AG08396 (cell line): ENCODE data around the gene UROS.

Source experiments
- DNase-seq: peaks from one replicate; pipeline ENCODE4 v3.0.0; 2012; ENCODE audit warnings: low spot score, mixed read lengths

The UROS gene

DNA sequence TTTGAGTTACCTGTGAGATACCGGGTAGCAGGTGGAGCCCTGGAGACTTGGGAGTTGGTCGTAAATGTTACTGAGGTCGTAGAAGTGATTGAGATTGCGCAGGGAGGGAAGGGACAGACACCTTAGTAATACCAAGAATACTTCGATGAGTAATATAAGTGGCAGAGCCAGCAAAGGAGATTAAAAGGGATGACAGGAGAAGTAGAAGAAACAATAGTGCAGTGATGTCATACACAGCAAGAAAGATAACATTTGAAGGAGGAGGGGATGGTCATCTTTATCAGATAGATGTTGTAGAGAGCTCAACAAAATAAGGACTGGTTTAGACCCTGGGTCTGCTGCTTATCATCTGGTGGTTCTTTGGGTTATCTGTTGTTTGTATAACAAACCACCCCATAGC lies 5.3 kb upstream of the UROS start:
- no peak for DNase-seq

DNA sequence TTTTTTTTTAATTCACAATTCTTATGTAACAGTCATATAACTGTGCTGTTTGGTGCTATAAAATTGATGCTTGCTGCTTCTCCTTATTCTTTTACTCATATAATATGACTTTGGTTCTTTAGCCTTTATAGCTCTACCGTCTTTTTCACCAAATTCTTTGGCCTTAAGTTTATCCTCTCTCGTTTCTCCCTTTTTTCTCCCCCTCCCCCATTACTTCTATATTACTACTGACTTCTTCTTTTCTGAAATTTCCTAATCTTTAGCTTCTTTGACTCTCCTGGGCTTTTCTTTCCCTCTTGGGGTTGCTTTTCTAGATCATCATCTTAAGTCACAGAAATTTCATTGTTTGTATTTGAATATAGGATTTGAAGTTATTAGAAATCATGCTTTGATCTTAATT lies 4.1 kb upstream of the UROS start:
- no peak for DNase-seq

DNA sequence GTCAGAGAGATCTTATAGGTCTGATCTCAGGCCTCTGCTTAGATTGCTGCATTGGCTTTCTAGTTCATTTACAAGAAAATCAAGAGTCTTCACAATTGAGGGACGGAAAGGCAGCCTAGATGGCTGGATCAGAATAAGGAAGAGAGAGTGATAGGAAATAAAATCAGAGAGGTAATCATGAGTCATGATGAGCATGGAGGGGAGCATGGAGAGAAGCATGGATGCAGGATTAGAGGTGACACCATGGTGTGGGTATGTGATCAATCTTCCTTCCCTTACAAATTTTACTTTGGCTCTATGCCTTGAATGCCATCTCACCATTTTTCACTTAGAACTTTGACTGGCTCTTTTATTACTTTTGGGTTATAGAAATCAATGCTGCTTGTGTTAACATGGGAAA lies 1.7 kb upstream of the UROS start:
- DNase-seq, result peak; percentile 42

DNA sequence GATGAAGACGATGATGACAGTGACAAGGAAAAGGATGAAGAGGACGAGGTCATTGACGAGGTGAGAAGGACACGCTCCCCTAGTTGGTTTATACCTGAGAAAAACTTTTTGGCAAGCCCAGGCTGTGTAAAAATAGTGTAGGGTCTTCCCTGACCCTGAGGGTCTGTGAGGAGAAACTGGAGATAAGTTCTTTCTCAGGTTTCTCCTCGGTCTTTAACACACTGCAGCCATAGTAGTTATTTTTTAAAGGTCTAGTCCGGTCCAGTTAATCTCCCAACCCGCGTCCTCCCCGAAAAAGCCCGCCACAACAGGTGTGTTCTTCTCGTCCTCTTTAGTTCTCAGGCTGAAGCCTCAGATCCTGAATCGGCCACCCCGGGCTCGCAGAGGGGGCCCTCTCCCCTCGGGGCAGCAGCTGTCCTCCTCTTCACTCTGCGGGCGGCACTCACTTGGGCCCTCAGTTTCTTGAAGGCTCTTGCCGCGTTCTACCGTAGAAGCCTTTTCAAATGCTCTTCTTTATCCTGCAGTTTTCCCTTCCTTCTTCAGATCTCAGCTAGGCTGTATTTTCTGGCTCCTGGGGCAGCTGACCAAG lies 699 bp upstream of the UROS start:
- peak; percentile 11 for DNase-seq

DNA sequence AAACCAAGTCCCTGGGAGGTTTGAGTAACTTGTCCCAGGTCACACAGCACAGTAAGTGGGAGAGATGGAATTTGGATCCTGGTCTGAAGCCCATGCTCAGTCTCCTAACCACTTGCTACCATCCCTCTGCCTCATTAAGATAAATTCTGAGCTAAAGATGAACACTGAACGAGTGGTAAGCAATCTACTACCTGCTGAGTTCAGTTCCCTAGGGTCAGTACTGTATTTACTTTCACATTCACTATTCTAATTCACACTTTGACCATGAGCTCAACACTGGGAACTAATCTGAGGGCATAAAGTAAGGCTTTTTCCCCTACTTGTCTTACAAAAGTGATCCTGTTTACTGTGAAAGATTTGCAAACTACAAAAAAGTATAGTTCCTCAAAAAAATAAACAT lies 2.4 kb downstream of the UROS start:
- DNase-seq, result no peak

DNA sequence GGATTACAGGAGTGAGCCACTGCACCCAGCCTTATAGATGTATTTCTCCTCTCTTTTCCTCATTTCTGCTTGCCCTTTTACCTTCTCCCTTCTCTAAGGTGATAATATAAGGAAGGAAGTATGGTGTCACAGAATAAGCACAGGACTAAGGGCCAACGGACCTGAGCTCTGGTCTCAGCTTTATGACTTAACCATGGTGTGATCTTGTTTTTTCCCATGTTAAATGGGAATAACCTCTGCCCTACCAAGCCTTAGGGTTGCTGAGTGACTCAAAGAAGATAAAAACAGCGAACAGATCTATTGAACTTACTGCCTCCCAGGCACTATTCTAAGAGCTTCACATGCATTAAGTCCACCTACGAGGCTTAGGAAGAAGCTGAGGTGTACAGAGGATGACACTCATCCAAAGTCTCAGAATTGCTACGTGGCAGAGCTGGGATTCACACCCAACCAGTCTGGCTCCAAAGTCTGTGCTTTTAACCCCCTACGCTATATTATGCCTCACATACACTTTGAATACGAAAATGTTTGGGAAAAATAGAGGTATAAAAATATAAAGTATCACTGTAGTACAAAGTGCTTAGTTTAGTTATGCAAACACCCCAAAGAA lies 5.6 kb downstream of the UROS start:
- no peak for DNase-seq

DNA sequence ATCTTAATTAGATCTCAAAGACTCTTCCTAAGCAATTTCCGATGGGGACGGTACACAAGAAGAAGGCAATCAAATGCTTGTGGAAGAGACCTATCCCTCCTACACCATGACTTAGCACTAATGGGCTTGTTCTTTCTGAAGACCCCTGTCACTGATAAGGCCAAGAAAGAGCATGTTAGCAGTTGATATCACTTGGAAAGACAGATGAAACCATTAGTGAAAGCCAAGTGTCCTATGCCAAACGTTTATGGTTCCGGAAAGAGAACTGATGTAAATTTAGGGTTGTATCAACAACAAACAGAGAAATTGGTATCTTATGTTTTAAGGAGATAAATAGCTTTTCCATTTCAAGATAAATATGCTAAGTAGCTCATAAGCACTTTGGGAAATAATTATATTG lies 6.5 kb downstream of the UROS start:
- no peak for DNase-seq

DNA sequence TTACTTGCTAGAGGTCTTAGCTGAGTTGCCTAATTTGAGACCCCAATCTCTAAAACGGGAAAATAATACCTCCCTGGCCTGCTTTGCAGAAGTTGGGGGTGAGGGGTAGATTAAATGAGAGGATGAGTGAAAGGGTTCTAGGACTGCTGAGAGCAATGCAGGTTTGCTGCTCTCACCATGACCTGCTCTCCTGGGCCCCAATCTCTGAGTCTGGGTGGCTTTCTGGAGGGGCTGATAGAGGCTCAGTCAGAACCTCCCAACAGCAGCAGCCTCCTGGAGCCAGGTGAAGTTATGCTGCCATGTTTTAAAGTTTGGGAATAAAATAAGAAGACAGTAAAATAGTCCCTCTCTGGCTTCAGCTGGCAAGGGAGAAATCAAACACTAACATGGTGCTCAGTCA lies 7.3 kb downstream of the UROS start:
- DNase-seq, result no peak

DNA sequence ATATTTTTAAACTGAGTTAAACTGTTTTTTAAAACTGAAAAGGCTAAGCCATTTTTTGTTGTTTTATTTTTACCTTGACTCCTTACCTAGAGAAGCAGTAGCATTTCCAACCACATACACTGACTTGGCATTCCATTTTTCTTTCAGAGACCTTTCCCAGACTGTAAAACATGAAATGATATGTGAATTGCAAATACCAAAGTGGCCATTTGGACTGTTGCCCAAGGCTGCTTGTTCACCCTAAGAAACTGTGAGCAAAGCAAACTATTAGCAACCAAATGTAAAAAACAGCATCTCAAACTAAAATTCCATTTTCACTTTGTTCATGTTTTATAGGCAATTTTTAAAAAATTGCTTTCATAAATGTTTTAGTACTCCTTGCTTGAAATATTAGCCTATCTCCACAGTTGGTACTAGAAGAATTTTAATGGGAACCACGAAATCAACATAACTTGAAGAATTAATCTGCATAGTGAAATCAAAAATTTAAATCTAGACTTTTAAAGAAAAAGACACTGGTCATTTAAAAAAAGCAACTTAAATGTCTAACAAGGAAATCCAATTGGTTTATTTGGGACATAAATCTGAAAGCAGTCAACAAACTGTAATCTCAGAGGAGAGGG lies 10.8 kb downstream of the UROS start:
- no peak for DNase-seq

DNA sequence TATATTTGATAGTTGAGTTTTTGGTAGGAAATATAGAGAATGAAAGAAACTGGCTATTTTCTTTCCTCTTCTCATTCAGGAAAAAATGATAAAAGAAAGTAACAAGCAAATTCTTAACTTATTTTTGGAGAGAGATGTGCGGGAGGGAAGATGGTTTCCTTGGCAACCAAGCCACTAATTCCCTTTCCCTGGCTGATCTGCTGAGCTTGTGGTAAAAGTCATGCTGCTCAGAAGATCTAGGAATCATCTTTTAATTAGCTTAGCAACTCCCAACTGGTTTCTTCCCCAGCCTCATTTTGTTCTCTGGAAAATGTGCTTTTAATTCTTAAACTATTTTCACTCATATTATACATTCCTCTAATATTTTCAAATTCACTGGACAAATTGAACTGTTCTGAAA lies 11.8 kb downstream of the UROS start:
- DNase-seq, result no peak

DNA sequence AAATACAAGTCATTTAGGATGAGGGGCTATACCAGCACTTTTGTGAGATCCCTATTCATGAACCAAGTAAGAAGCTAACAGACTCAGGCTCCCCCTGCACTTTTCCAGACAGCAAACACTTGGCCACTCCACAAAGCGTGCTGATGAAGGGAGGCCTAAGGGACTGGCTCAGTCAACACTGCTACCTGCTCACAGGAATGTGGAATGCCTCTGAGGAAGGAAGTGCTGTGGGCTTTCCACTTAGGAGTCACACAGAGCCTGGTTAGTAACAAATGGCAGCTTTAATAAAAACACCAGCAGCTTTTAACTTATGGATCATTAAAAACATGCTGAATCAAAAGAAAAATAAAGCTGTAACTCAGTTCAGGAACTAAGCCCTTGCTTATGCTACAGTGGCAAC lies 15.0 kb downstream of the UROS start:
- DNase-seq, result no peak

DNA sequence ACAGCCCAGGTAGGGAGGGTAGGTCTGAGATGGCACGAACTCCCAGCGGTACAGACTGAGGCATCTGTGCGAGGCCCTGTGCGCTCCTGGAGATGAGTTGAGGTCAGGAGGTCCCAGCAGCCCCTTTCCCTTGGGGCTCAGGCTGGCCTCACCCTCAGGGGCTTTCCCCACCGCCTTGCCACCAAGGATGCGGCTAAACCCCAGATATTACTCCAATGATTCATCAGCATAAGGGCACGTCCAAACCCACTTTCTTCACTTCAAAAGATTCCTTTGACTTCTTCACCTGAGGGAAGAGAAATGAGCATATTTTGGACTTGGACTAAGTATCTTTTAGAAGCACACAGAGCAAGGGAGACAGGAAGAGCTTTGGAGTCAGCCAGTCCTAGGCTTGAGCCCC lies 20.3 kb downstream of the UROS start:
- DNase-seq, result no peak

DNA sequence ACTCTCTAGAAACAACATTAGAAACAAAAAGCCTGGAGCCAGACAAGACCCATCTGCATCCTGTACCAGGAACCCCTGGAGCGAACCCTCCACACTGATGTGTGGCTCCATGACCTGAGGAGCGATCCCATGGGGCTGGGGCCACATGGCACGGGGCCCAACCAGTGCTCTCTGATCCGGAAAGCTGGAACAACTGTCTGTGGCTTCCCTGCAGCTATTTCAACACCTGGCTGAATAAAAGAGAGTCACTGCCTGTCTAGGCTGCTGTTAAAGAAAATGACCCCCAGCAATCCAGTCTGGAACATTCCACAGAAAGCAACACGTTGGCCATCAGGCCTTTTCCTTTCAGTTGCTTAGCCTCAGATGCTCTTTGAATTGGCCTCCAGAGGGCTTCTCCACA lies 20.9 kb downstream of the UROS start:
- DNase-seq, result no peak

DNA sequence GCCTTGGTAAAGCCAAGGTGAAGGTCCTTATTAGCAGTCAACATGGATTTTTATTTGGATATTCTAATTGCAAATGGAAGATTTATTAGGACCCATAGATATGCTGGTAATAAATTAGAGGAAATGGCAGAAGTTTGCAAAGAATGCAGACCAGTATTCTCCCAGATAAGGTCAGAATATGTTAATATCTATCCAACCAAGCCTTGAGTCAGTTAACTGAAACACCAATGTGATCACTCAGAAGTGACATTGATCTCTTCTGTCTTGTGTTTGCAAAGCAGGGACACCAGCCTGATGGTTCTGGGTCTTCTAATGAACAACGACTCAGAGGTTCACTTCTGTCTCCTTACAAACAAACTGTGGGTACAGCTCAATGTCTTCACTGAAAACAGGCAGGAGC lies 21.5 kb downstream of the UROS start:
- DNase-seq, result no peak

DNA sequence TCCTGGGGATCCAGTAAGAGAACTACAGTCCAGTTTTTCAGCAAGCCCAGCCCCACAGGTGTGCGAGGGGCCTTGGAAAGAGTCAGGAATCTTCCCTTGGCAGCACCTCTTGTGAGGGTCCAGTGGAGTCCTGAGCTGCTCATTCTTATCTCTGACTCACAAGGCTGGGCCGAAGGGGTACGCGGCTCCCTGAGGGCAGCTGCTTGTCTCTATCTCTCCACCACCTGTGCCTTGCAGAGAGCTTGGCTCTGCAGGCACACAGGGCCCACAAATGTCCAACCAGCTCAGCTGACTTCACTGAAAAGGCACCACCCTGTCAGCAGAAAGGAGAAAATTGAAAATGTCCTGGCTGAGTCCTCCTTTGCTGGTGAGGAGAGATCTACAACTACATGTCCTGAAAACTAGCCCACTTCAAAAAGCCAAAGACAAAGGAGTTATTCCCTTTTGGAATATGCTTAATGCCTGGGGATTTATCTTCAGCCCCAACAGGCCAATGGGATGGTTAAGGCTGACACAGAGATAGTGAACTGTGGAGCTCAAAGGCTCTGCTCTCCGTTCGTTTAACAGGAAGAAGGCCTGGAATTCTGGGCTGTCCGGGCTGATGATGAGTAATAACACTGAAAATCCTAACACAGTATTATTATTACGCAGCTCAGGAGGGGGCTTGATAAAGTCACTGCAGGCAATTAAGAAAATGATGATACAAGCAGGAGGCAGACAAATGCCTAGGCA lies 23.4 kb downstream of the UROS start:
- no peak for DNase-seq

DNA sequence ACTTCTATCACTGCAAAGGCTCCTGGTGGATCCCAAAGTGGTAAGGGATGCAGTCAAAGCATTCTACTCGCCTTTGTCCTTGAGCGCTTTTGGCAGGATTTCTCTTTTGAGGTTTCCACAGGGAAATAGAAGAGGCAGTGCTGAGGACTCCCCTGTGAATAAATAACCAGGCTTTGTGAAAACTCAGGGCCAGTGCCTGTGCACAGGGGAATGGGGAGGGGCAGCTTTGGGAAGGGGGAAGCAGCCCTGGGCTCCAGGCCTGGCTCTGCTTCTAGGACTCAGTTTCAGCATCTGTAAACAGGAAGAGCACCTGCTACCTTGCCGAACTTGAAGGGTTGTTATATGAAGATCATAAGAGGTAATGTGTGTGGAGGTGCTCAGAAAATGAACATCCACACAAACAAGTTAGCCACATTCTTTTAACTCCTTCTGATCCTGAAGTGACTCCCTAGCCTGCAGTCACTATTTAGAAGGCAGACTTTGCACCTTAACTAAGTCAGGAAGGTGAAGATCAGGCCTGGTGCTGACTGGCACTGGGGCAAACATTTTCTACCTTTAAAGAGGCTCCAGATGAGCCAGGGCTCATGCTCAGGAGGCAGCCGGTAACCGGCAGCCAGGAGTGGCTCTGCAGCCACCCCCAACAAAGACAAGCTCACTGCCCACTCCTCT lies 24.9 kb downstream of the UROS start:
- DNase-seq, result no peak

DNA sequence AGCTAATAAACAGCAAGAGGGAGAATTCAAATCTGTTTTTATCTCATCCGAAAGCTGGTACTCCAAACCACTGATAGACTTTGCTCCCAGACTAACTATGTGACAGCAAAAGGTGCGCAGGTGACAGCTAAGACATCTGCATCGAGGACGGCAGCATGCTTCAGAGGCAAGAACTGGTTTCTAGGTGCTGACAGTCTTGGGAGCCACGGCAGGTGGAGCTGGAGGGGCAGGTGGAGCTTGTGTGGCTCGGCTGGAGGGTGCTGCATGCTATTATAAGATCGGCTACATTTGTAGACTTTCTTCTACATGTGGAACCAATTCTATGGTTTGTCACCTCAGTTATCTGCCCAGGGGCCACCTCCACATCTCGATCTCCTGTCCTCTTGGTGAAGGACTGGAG lies 25.6 kb downstream of the UROS start:
- DNase-seq, result no peak

DNA sequence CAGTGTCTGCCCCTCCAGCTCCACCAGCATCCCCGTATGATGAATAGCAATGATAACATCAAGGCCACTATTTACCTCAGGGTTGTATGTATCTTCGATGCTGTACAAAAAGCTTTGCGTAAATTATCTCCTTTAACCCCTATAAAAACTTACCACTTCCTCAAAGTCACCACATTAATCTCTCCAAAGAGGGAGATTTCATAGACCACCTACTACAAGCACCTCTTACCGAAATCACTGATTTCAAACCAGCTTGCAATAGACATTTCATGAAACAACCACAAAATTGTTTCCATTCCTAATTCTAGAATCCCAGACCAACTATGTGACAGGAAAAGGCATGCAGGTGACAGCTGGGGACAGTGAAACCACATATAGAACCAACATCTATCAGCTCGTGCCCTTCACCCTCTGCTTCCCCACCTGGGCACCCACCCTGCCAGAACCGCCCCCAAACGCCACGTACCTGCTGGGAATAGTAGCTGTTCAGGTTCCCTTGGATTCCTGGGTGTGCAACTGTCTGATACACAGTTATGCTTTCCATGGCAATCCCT lies 27.3 kb downstream of the UROS start:
- DNase-seq, result no peak

DNA sequence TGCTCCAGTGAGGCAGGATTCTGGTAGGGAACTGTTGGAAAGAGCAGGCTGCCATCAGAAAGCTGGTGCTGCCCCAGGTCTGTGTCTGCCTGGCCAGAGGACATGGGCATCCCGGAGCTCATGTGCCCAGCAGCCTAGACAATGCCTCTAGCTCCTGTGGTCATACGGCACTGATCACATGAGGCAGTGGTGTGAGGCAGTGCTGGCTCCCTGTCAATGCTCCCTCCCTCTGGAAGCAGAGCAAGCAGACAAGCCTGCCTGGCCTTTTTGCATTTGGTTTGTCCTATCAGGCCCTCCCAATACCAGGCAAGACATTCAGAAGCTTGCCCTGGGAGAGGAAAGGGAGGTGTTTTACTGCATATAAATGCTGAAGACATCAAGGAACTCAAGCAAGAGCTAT lies 27.9 kb downstream of the UROS start:
- DNase-seq, result no peak

DNA sequence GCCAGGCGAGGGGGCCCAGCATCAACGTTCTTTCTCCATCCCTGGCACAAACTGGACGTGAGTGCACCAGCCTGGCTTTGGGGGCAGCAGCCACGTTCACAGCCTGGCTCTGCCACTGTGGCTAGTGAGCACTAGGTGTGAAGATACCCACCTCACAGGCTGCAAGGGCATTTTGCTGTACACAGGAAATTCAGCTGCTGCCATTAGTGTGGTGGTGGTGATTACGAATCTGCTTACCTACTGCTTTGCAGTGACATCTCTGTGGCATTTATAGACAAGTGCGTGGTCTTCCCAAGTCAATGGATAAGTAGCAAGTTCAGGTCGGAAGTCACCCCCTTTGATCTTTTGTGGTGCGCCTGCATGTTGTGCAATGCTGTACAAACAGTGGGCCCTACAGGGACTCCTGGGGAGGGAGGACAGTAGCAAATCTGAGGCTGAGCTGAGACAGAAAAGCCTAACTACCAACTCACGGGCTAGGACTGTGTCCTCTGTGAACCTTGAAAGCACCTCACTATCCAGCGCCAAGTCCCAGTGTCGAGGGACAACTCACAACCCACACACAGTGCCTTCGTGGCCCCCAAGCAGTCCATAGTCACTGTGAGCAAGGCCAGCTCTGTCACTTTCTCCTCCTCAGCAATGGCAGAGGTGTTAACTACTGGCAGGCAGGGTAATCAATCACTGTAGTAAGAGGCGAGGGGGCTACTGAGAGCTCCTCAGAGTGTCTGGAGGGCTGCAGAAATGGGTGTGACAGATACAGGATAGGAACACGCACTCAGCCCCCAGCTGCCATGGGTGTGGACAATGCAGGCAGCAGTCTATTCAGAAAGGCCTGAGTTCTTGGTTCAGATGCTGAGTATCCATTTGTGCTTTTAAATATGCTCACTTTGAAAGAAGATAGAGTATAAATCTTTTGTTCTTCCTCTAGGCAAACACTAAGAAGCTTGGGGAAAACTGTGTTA lies 30.4 kb downstream of the UROS start:
- DNase-seq, result no peak
